HEK293 (cell line): ENCODE measurements around the gene ARL15.

Experiments
- CTCF ChIA-PET: fragments of 350-600 bp; formaldehyde crosslinking; extraction: SDS; loops from one replicate; lab custom pipeline; 2021; ENCODE audit warnings: antibody characterized with exemption; lab: Yijun Ruan, JAX
- POLR2A ChIA-PET: fragments of 300-600 bp; formaldehyde crosslinking; extraction: SDS; loops from one replicate; lab custom pipeline; 2020; ENCODE audit warnings: antibody characterized with exemption, inconsistent platforms; lab: Yijun Ruan, JAX
- H3K27ac ChIP-seq: fragments of 200-500 bp; sonication (Bioruptor generic); 2 replicates; pipeline ENCODE4 v1.5.1; 2014; ENCODE audit warnings: low read depth, low read length, control low read depth, inconsistent platforms; ENCODE audit errors: extremely low read depth
- H3K36me3 ChIP-seq, 2 experiments: fragments of 200-500 bp in 1 of 2; sonication (Bioruptor generic) in 1 of 2; 1 replicate in 1 of 2; 2 replicates in 1 of 2; pipeline ENCODE4 v1.5.1; 2014 to 2017; ENCODE audit warnings: inconsistent platforms in 2 of 2, low read length in 2 of 2; ENCODE audit not compliant: control insufficient read depth in 2 of 2, insufficient read depth in 1 of 2
- H3K4me1 ChIP-seq: fragments of 200-500 bp; sonication (Bioruptor generic); 2 replicates; pipeline ENCODE4 v1.5.1; 2014; ENCODE audit warnings: mild to moderate bottlenecking, low read length, inconsistent platforms; ENCODE audit not compliant: control insufficient read depth, insufficient read depth
- H3K4me3 ChIP-seq: 2 replicates; pipeline ENCODE4 v1.5.1; 2011; ENCODE audit warnings: low read depth, mild to moderate bottlenecking, control low read depth, low read length, moderate library complexity
- H3K9me3 ChIP-seq: fragments of 200-500 bp; sonication (Bioruptor generic); 2 replicates; pipeline ENCODE4 v1.5.1; 2014; ENCODE audit warnings: low read depth, low read length, inconsistent platforms; ENCODE audit not compliant: control insufficient read depth, insufficient read depth
- ATF2 ChIP-seq: fragments of 450-650 bp; formaldehyde crosslinking; IDR thresholded peaks from 2 replicates; pipeline ENCODE4 v1.5.1; 2016; ENCODE audit warnings: missing biosample characterization, missing genetic modification characterization, low read depth
- BCL11A ChIP-seq: fragments of 450-650 bp; formaldehyde crosslinking; IDR thresholded peaks from 2 replicates; pipeline ENCODE4 v1.5.1; 2016; ENCODE audit warnings: low read depth, missing biosample characterization, missing genetic modification characterization
- SALL2 ChIP-seq: fragments of 450-650 bp; formaldehyde crosslinking; IDR thresholded peaks from 2 replicates; pipeline ENCODE4 v1.5.0; 2017; ENCODE audit warnings: missing biosample characterization, mild to moderate bottlenecking, missing genetic modification characterization, borderline replicate concordance
- ZBTB11 ChIP-seq: fragments of 450-650 bp; formaldehyde crosslinking; conservative IDR thresholded peaks from 2 replicates; pipeline ENCODE4 v1.5.1; 2016; ENCODE audit warnings: low read depth, missing biosample characterization, missing genetic modification characterization
- ZBTB48 ChIP-seq: fragments of 450-650 bp; formaldehyde crosslinking; IDR thresholded peaks from 2 replicates; pipeline ENCODE4 v1.5.1; 2016; ENCODE audit warnings: missing biosample characterization, missing genetic modification characterization
- ZNF133 ChIP-seq: fragments of 450-650 bp; formaldehyde crosslinking; IDR thresholded peaks from 2 replicates; pipeline ENCODE4 v1.5.1; 2016; ENCODE audit warnings: missing biosample characterization, missing genetic modification characterization
- ZNF175 ChIP-seq: fragments of 450-650 bp; formaldehyde crosslinking; IDR thresholded peaks from 2 replicates; pipeline ENCODE4 v1.5.1; 2016; ENCODE audit warnings: missing biosample characterization, missing genetic modification characterization
- ZNF324 ChIP-seq: fragments of 450-650 bp; formaldehyde crosslinking; IDR thresholded peaks from 2 replicates; pipeline ENCODE4 v1.5.1; 2016; ENCODE audit warnings: missing biosample characterization, missing genetic modification characterization
- ZNF335 ChIP-seq: fragments of 450-650 bp; formaldehyde crosslinking; conservative IDR thresholded peaks from 2 replicates; pipeline ENCODE4 v1.5.1; 2016; ENCODE audit warnings: missing biosample characterization, missing genetic modification characterization
- ZNF48 ChIP-seq: fragments of 450-650 bp; formaldehyde crosslinking; IDR thresholded peaks from 2 replicates; pipeline ENCODE4 v1.5.1; 2016; ENCODE audit warnings: missing biosample characterization, missing genetic modification characterization
- ZNF514 ChIP-seq: fragments of 450-650 bp; formaldehyde crosslinking; IDR thresholded peaks from 2 replicates; pipeline ENCODE4 v1.5.1; 2016; ENCODE audit warnings: missing biosample characterization, missing genetic modification characterization
- ZNF548 ChIP-seq: fragments of 450-650 bp; formaldehyde crosslinking; IDR thresholded peaks from 2 replicates; pipeline ENCODE4 v1.5.1; 2016; ENCODE audit warnings: missing biosample characterization, missing genetic modification characterization
- ZNF558 ChIP-seq: fragments of 450-650 bp; formaldehyde crosslinking; IDR thresholded peaks from 2 replicates; pipeline ENCODE4 v1.5.1; 2016; ENCODE audit warnings: missing biosample characterization, missing genetic modification characterization
- ZNF561 ChIP-seq: fragments of 450-650 bp; IDR thresholded peaks from 2 replicates; pipeline ENCODE4 v1.5.1; 2018; ENCODE audit warnings: missing biosample characterization, missing genetic modification characterization, borderline replicate concordance
- ZNF610 ChIP-seq: fragments of 450-650 bp; formaldehyde crosslinking; IDR thresholded peaks from 2 replicates; pipeline ENCODE4 v1.5.1; 2016; ENCODE audit warnings: missing biosample characterization, missing genetic modification characterization, borderline replicate concordance
- ZNF704 ChIP-seq: fragments of 450-650 bp; formaldehyde crosslinking; IDR thresholded peaks from 2 replicates; pipeline ENCODE4 v1.5.1; 2016; ENCODE audit warnings: missing biosample characterization, missing genetic modification characterization
- ZNF747 ChIP-seq: fragments of 450-650 bp; formaldehyde crosslinking; IDR thresholded peaks from 2 replicates; pipeline ENCODE4 v1.5.1; 2016; ENCODE audit warnings: missing biosample characterization, missing genetic modification characterization
- ZNF76 ChIP-seq: fragments of 450-650 bp; formaldehyde crosslinking; IDR thresholded peaks from 2 replicates; pipeline ENCODE4; 2016; ENCODE audit warnings: low read depth, missing biosample characterization, missing genetic modification characterization, borderline replicate concordance
- ZNF768 ChIP-seq: fragments of 450-650 bp; formaldehyde crosslinking; IDR thresholded peaks from 2 replicates; pipeline ENCODE4 v1.5.1; 2018; ENCODE audit warnings: missing biosample characterization, mild to moderate bottlenecking, missing genetic modification characterization
- ZNF777 ChIP-seq: fragments of 450-650 bp; formaldehyde crosslinking; IDR thresholded peaks from 2 replicates; pipeline ENCODE4 v1.5.1; 2017; ENCODE audit warnings: missing biosample characterization, missing genetic modification characterization, borderline replicate concordance
- ZSCAN18 ChIP-seq: fragments of 450-650 bp; formaldehyde crosslinking; IDR thresholded peaks from 2 replicates; pipeline ENCODE4 v1.5.1; 2016; ENCODE audit warnings: missing biosample characterization, missing genetic modification characterization

ARL15 gene

GRCh38 chr5:54295651-54296276 lies 14.6 kb downstream of the ARL15 start (continued):
- no peak for TF ChIP-seq ZNF768 (tag by site-specific recombination)
- TF ChIP-seq ZNF704 (tag by site-specific recombination), result no peak
- TF ChIP-seq ZNF514 (tag by site-specific recombination), result no peak
- no peak for TF ChIP-seq ZNF133 (tag by site-specific recombination)
- no peak for TF ChIP-seq ZNF558

- Histone ChIP-seq H3K9me3 (no peaks in the 10 kb centered on the region), H3K36me3 (no peaks in the 10 kb centered on the region), H3K4me1 (peaks cover 11% of the 10 kb centered on the region), H3K4me3 (no peak overlapping the region), H3K27ac (no peak overlapping the region)
- ChIA-PET POLR2A (interaction anchor here (3.3 kb wide), 1 partner anchor 16 kb away, joined by 13 read pairs; the partner anchor contains the start of gene ARL15), CTCF (interaction anchor here (1.1 kb wide), 1 partner anchor 195 kb away, joined by 3 read pairs; no protein-coding TSS in a partner anchor)
- TF ChIP-seq ATF2 (tag by site-specific recombination), result no peak
- TF ChIP-seq ZNF777 (tag by site-specific recombination), result no peak
- TF ChIP-seq ZNF76, result no peak
- TF ChIP-seq ZNF48, result no peak
- TF ChIP-seq ZNF324 (tag by site-specific recombination), result no peak
- no peak for TF ChIP-seq ZNF561 (tag by site-specific recombination)
- no peak for TF ChIP-seq BCL11A (tag by site-specific recombination)
- TF ChIP-seq ZSCAN18 (tag by site-specific recombination), result no peak
- no peak for TF ChIP-seq ZNF335
- TF ChIP-seq ZNF610 (tag by site-specific recombination), result no peak
- no peak for TF ChIP-seq ZBTB48 (tag by site-specific recombination)
- TF ChIP-seq SALL2, result no peak
- TF ChIP-seq ZNF747 (tag by site-specific recombination), result no peak
- TF ChIP-seq ZNF175 (tag by site-specific recombination), result no peak
- no peak for TF ChIP-seq ZNF548 (tag by site-specific recombination)
- TF ChIP-seq ZBTB11, result no peak
These were observed 16.2 kb downstream of the ARL15 start for GRCh38 chr5:54294097-54294667.
